Endometrial microvascular endothelial cells (primary cell): ENCODE data around the gene CBLN4. TPM values are rescaled to one million over a fixed set of nuclear protein-coding genes. Genes with fewer than 3 reads are reported as not detected.

Source experiments
- in situ Hi-C: cut with HindIII; loops from 2 replicates; pipeline ENCODE4 v1.10.0; 2017; ENCODE audit warnings: low sequenced_read_pairs, low pct_unique_long_range_greater_than_20kb; ENCODE audit errors: inconsistent ontology term
- total RNA-seq: library from RNA; depleted of rRNA; stranded (reverse); fragments of >200 nt; gene quantifications from one replicate; pipeline ENCODE4 v1.2.3, GENCODE V29; 2015; ENCODE audit errors: inconsistent ontology term

Gene CBLN4
- total RNA-seq = not detected

GRCh38 chr20:56005389-56005715, at the start of gene CBLN4:
Gene CBLN4 (minus strand): TSS chr20:56005519. CDS start chr20:56004171, 1,348 bp downstream.
- in situ Hi-C loops = no loop called here

GRCh38 chr20:56043227-56043626, 37.9 kb upstream of the CBLN4 start:
- in situ Hi-C loops = no loop called here

- in situ Hi-C loops = no loop called here
Observed at GRCh38 chr20:56032251-56032650, 26.9 kb upstream of the CBLN4 start.

GRCh38 chr20:56018716-56019115, 13.4 kb upstream of the CBLN4 start:
- in situ Hi-C loops = no loop called here

GRCh38 chr20:56018194-56018593, 12.9 kb upstream of the CBLN4 start:
- in situ Hi-C loops = no loop called here

GRCh38 chr20:56017560-56017959, 12.2 kb upstream of the CBLN4 start:
- in situ Hi-C loops = no loop called here

- in situ Hi-C loops = no loop called here
Observed at GRCh38 chr20:56014998-56015397, 9.7 kb upstream of the CBLN4 start.

GRCh38 chr20:56014151-56014550, 8.8 kb upstream of the CBLN4 start:
- in situ Hi-C loops = no loop called here

GRCh38 chr20:56004611-56005388, 519 bp downstream of the CBLN4 start:
- in situ Hi-C loops = no loop called here

GRCh38 chr20:56004007-56004406, 1.3 kb downstream of the CBLN4 start:
- in situ Hi-C loops = no loop called here

- in situ Hi-C loops = no loop called here
Observed at GRCh38 chr20:56002908-56003800, 2.2 kb downstream of the CBLN4 start.

GRCh38 chr20:56001890-56002289, 3.4 kb downstream of the CBLN4 start:
- in situ Hi-C loops = no loop called here

- in situ Hi-C loops = no loop called here
Observed at GRCh38 chr20:56001106-56001785, 4.1 kb downstream of the CBLN4 start.

GRCh38 chr20:55978550-55978949, 26.8 kb downstream of the CBLN4 start:
- in situ Hi-C loops = no loop called here

- in situ Hi-C loops = no loop called here
Observed at GRCh38 chr20:55977690-55978459, 27.4 kb downstream of the CBLN4 start.

- in situ Hi-C loops = no loop called here
Observed at GRCh38 chr20:55974491-55975202, 30.7 kb downstream of the CBLN4 start.

- in situ Hi-C loops = no loop called here
Observed at GRCh38 chr20:55964790-55965189, 40.5 kb downstream of the CBLN4 start.
